Muscle of leg (tissue), 11 donors: ENCODE results near the gene SOHLH1. TPM values are rescaled to one million over a fixed set of nuclear protein-coding genes. Genes with fewer than 3 reads are reported as not detected.

Experiments
- DNase-seq: peaks from one replicate; pipeline ENCODE4 v3.0.0; 2013
- H3K27ac ChIP-seq: one replicate; pipeline ENCODE4 v1.5.1; 2013; ENCODE audit warnings: mild to moderate bottlenecking, low read length, control low read depth
- H3K27me3 ChIP-seq: one replicate; pipeline ENCODE4 v1.6.1; 2013; ENCODE audit warnings: low read length; ENCODE audit not compliant: control insufficient read depth, insufficient read depth
- H3K36me3 ChIP-seq: one replicate; pipeline ENCODE4 v1.6.1; 2013; ENCODE audit warnings: low read length; ENCODE audit not compliant: control insufficient read depth, insufficient read depth
- H3K4me1 ChIP-seq: one replicate; pipeline ENCODE4 v1.6.1; 2013; ENCODE audit warnings: low read length; ENCODE audit not compliant: control insufficient read depth, insufficient read depth
- H3K4me3 ChIP-seq: one replicate; pipeline ENCODE4 v1.5.1; 2013; ENCODE audit warnings: low read length, control low read depth
- H3K9me3 ChIP-seq: replicated peaks from 2 replicates; pipeline ENCODE4 v1.6.1; 2013; ENCODE audit warnings: low read depth, low read length; ENCODE audit not compliant: control insufficient read depth
- WGBS: methylation state at CpG from one replicate; pipeline ENCODE4 v1.1.5; 2013; ENCODE audit warnings: missing lambda C conversion rate; ENCODE audit not compliant: insufficient coverage; 5-methylcytosine and 5-hydroxymethylcytosine counted together
- polyA plus RNA-seq, 8 donors: library from polyadenylated mRNA; unstranded; fragments of 120-200 nt; gene quantifications; one replicate each; pipeline versions ENCODE4 v1.2.1 to v1.2.3, GENCODE V29; 2013; ENCODE audit warnings: inconsistent platforms in 1 of 8, low replicate concordance in 1 of 8; ENCODE audit not compliant: insufficient read length in 8 of 8, insufficient read depth in 1 of 8
- total RNA-seq: library from RNA; stranded (reverse); fragments of 120-200 nt; gene quantifications from one replicate; pipeline ENCODE4 v1.2.4, GENCODE V29; 2013

The SOHLH1 gene
- total and polyA plus RNA-seq, 9 donors: 0.13 to 0.31 (median 0.17) TPM; not detected in 3

DNA sequence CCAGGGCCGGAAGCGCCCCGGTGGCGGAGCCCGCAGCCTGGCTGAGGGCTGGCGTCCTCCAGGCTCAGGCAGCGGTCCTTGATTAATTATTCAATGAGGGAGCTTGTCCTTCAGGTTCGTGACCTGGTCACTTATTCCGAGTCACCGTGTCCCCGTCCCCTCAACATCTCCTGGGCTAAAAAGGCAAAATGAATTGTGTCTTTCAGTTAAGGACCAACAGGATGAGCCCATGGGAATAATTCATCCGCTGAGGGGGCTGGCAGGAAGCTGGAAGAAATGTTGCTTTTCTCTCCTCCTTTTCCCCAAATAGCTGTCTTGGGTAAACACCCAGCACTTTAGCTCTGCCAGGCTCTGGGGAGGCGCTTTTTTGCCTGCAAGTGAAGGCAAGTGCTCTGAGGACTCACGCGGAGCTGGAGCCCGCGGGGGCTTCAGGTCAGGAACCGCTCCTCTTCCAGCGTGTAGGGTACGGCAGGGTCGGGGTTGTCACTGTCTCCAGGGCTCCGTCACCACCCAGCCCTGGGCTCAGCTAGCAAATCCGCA lies 15.8 kb upstream of the SOHLH1 start:
- H3K27me3 ChIP-seq: peaks cover 38% of the 10 kb centered on the region
- 28% methylated on average over 5 of the region's 23 CpGs for WGBS
- no peak for DNase-seq

DNA sequence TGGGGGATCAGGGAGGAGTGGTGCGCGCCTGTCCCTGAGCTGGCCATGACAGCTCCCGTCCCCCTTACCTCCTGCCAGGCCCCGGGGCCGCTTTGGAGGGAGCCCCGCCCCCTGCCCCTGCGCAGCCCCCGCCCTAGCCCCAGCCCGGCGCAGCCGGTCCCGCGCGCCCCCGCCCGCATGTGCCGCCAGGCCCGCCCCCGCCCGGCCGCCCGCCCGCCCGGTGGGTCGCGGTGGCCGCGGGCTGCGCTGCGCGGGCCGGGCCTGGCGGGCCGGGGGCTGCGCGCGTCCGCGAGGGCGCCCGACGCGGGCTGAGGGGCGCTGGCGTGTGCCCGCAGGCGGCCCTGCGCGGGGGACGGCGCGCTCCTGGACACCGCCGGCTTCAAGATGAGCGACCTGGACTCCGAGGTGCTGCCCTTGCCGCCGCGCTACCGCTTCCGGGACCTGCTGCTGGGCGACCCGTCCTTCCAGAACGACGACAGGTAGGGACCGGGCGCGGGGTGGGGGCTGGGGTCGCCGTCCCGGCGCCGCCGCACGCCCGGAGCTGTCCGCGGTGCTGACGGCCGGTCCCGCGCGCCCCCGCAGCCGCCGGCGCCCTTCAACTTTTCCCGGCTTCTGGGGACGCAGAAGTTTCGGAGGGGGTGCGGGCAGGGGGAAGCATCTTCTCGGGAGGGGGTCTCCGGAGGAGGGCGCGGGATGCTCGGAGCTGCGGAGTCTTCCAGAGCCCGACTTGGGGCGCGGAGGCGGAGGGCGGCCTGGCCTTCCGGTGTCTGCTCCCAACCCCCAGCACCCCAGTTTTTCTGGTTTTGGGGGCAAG lies 15.2 kb upstream of the SOHLH1 start:
- DNase-seq: peak; percentile 34
- H3K9me3 ChIP-seq: no peaks in the 10 kb centered on the region
- no peaks in the 10 kb centered on the region for H3K36me3 ChIP-seq
- H3K4me3 ChIP-seq: no peak overlapping the region
- H3K27me3 ChIP-seq: peaks cover 38% of the 10 kb centered on the region
- no peak overlapping the region for H3K27ac ChIP-seq
- H3K4me1 ChIP-seq: peaks cover 38% of the 10 kb centered on the region
- under 1% methylated on average over 90 of the region's 103 CpGs for WGBS

More for the DNA sequence above, 15.8 kb upstream of the SOHLH1 start:
- no peaks in the 10 kb centered on the region for H3K36me3 ChIP-seq
- H3K27ac ChIP-seq: no peak overlapping the region
- no peaks in the 10 kb centered on the region for H3K9me3 ChIP-seq
- H3K4me1 ChIP-seq: peaks cover 37% of the 10 kb centered on the region
- no peak overlapping the region for H3K4me3 ChIP-seq

DNA sequence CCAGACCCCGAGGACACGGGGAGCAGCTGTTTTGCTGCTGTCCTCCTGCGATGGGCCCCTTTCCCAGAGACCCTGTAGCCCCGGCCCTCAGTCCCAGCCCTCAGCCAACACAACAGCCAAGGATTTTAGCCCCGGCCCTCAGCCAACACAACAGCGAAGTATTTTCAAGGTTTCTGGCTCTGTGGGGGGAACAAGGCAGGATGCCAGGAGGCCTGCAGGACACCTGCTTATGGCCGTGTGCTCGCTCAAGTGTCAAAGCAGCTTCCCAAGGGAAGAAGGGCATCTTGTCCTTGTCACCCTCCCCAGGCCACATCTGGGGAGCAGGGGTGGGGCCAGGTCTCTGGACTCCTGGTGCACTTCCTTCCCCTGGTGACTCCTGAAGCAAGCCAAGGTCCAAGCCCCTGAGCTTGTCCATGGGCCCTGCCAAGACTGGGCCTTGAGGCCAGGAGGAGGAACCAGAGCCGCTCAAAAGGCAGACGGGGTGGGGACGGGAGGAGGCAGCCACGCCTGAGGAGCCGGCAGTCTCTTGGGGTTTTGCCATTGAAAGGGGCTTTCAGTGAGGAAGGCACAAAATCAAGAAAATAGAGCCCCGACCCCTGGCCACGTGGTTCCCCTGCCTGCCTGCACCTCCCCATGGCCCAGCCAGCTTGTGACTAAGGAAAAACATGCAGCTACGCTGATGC lies 13.5 kb upstream of the SOHLH1 start:
- DNase-seq: peak; percentile 86
- 17% methylated on average over 13 of the region's 16 CpGs for WGBS
- H3K27me3 ChIP-seq: peaks cover 36% of the 10 kb centered on the region
- no peaks in the 10 kb centered on the region for H3K9me3 ChIP-seq
- H3K4me1 ChIP-seq: peaks cover 39% of the 10 kb centered on the region
- H3K36me3 ChIP-seq: peaks cover 6% of the 10 kb centered on the region
- no peak overlapping the region for H3K27ac ChIP-seq
- H3K4me3 ChIP-seq: no peak overlapping the region

DNA sequence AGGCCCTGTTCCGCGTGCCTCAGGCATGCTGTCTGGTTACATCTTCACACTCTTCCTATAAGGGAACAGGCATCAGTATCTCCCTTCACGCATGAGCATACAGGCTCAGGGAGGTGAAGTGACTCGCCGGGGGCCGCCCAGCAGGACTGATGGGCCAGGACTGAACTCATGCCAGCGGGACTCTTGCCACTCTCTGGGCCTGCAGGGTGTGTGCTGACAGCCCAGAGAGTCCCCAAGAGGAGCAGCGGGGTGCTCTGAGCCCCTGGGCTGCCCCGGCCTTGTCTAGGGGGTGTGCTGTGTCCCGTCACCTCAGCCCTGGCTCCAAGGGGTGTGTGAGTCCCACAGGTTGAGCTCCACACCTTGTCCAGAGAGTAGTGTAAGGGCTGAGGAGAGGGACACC lies 12.6 kb upstream of the SOHLH1 start:
- DNase-seq: no peak
- Histone ChIP-seq H3K36me3 (peaks cover 6% of the 10 kb centered on the region), H3K4me3 (no peak overlapping the region), H3K9me3 (no peaks in the 10 kb centered on the region), H3K27me3 (peaks cover 36% of the 10 kb centered on the region), H3K4me1 (peaks cover 48% of the 10 kb centered on the region), H3K27ac (no peak overlapping the region)
- WGBS: 45% methylated on average over 6 of the region's 10 CpGs

DNA sequence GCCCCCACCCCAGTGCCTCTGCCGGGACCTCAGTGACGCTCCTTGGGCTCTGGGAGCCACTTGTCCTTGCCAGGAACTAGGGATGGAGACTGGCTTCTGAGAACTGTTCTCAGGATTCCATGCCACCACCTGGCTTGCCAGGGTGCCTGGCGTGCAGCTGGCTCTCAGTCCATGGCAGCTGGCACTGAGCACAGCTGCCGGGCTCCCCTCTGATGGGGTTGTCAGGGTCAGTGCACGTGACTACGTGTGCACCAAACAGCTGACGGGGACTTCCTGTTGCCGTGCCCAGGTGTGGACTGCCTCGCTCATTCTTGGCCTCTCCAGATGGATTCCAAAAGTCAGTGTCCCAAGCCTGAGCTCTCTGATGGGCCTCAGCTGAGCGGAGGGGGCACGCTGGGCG lies 12.1 kb upstream of the SOHLH1 start:
- WGBS: 60% methylated on average over 12 of the region's 12 CpGs
- H3K4me1 ChIP-seq: peaks cover 53% of the 10 kb centered on the region
- no peak overlapping the region for H3K4me3 ChIP-seq
- no peaks in the 10 kb centered on the region for H3K9me3 ChIP-seq
- peaks cover 6% of the 10 kb centered on the region for H3K36me3 ChIP-seq
- no peak overlapping the region for H3K27ac ChIP-seq
- peak; percentile 65 for DNase-seq
- H3K27me3 ChIP-seq: peaks cover 36% of the 10 kb centered on the region

DNA sequence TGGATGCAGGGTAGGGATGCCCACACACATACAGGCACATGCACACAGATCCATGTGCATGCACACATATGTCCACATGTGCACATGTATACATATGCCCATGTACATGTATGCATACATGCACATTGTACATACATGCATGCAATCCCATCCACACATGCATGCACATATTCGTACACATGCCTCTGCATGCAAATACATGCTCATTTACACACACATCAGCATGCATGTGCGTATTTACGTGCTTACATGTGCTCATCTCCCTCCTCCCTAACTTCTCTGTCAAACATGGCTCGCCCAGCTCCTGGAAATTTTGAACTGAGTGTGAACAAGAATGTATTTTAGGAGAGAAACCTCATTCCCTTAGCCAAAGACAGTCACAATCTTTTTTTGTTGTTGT lies 8.9 kb upstream of the SOHLH1 start:
- peaks cover 15% of the 10 kb centered on the region for H3K27me3 ChIP-seq
- 80% methylated on average over 1 of the region's 4 CpGs for WGBS

DNA sequence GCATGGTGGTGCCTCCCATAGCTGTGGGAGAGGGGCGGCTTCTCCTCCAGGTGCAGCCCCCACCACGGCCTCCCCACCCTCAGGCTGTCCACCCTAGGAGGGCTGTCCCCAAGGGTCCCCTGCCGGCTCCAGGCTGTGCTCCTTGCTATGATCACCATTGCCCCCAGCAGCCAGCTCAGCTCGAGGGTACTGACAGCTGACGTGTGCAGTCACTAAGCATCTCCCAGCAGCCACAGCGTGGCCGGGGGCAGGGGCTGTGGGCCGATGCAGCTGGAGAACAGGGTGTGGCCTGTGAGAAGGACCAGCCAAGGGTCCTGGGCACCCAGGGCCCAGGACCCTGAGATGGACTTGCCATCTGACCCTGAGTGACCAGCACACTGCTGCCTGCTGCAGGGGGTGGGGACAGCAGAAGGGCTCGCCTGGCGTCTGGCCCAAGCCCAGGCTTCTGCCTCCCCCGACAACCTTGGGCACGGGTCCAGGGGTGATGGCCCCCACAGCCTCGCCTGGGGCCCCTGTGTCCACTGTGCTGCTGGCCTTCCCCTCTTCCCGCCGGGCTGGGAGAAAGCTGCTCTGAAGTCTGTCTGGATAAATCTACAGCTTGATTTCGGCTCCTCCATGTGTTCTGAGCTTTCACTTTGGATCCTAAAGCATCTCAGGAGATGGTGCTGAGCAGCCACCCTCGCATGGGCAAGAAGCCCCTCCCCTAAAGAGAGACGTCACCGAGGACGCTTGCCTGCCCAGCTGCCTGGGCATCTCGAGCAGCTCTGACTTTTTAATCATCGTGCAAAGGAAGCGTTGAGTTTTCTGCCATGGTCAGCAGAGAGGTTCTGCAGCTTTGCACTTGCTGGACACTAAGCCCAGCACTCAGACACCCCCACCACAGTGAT lies 8.2 kb upstream of the SOHLH1 start:
- Histone ChIP-seq H3K36me3 (peaks cover 6% of the 10 kb centered on the region), H3K4me3 (no peak overlapping the region), H3K4me1 (peaks cover 78% of the 10 kb centered on the region), H3K27ac (peak overlapping the region; percentile 65), H3K9me3 (no peaks in the 10 kb centered on the region), H3K27me3 (peaks cover 15% of the 10 kb centered on the region)
- peak; percentile 55 for DNase-seq
- WGBS: 24% methylated on average over 21 of the region's 23 CpGs

More for the DNA sequence above, 8.9 kb upstream of the SOHLH1 start:
- no peak overlapping the region for H3K4me3 ChIP-seq
- no peak overlapping the region for H3K27ac ChIP-seq
- H3K9me3 ChIP-seq: no peaks in the 10 kb centered on the region
- no peak for DNase-seq
- peaks cover 78% of the 10 kb centered on the region for H3K4me1 ChIP-seq
- peaks cover 6% of the 10 kb centered on the region for H3K36me3 ChIP-seq

DNA sequence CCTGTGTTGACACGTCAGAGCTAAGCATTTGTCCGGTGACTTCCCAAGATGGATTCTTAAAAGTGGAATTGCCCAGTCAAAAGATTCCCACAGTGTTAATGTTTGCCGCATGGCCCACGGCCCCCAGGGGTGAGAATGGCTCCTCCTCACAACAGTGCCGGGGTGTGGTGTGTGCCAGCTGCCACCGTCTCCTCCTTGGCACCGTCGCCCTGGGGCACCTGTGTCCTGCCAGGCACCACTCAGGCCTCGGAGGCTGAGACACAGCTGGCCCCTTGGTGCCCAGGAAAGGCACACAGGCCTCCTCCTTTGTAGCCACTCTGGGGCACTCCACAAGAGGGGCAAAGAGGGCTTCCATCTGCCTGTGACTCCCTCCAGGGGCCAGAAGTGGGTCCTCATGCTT lies 7.0 kb upstream of the SOHLH1 start:
- H3K36me3 ChIP-seq: peaks cover 6% of the 10 kb centered on the region
- no peak for DNase-seq
- no peak overlapping the region for H3K27ac ChIP-seq
- H3K9me3 ChIP-seq: no peaks in the 10 kb centered on the region
- peaks cover 77% of the 10 kb centered on the region for H3K4me1 ChIP-seq
- peaks cover 20% of the 10 kb centered on the region for H3K27me3 ChIP-seq
- H3K4me3 ChIP-seq: no peak overlapping the region
- WGBS: 73% methylated on average over 9 of the region's 9 CpGs

DNA sequence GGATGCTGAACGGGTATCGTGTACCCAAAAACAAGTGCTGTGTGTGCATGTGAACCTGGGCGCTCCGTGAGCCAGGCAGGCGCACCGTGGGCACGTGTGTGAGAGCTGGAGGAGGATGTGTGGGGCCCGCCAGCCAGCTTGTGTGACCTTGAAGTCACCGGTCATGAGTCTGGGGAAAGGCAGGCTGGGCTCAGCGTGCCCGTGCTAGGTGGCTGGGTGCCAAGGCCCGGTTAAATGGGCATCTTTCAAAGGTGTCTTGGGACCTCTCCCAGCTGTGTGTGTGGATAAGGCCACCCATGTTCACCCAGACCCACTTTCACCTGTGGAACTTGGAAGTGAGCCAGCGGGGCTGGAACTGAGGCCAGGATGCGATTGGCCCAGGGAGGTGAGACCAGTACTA lies 6.1 kb upstream of the SOHLH1 start:
- Histone ChIP-seq H3K27me3 (peaks cover 24% of the 10 kb centered on the region), H3K27ac (peak overlapping the region; percentile 69), H3K9me3 (no peaks in the 10 kb centered on the region), H3K4me3 (peak overlapping the region; percentile 16), H3K4me1 (peaks cover 70% of the 10 kb centered on the region), H3K36me3 (peaks cover 6% of the 10 kb centered on the region)
- 76% methylated on average over 11 of the region's 14 CpGs for WGBS
- DNase-seq: no peak
